ENCODE results near the gene USP5. TPM values are rescaled to one million over a fixed set of nuclear protein-coding genes. Genes with fewer than 3 reads are reported as not detected.
"Not testable (repeated sequence)": the region's sequence is repeated elsewhere in the genome, so short reads cannot be mapped to it uniquely, and the experiment has no call there.

The USP5 gene
- total and polyA plus RNA-seq, 8 donors, result 20.9 to 69.4 (median 32.4) TPM

- H3K27me3 ChIP-seq, result no peaks in the 10 kb centered on the region
- no peak overlapping the region for H3K4me3 ChIP-seq
- H3K36me3 ChIP-seq, result peaks cover 3 to 38% (median 28%) of the 10 kb centered on the region in 4 donors
- no peak for TF ChIP-seq CTCF (IDR thresholded peaks at IDR 0.05)
- no peak overlapping the region for H3K27ac ChIP-seq
- no peaks in the 10 kb centered on the region for H3K9me3 ChIP-seq
- DNase-seq, result no peak
- intact Hi-C loops (cut with DNase I; ENCODE audit: low total_unique reads), result no loop called here
- 93 to 100% (median 98%) methylated on average over 5 of the region's 5 CpGs for WGBS, 5 donors
- peaks cover 0 to 12% (median 6%) of the 10 kb centered on the region in 4 donors for H3K4me1 ChIP-seq
Measured at GRCh38 chr12:6883252-6883651, 31.3 kb downstream of the USP5 start.

- DNase-seq, result no peak
- Histone ChIP-seq H3K36me3 (peaks cover 3 to 38% (median 28%) of the 10 kb centered on the region in 4 donors), H3K27me3 (no peaks in the 10 kb centered on the region), H3K4me1 (peaks cover 0 to 12% (median 6%) of the 10 kb centered on the region in 4 donors), H3K9me3 (no peaks in the 10 kb centered on the region), H3K27ac (no peak overlapping the region), H3K4me3 (no peak overlapping the region)
- WGBS, 5 donors, result 79 to 93% (median 85%) methylated on average over 9 to 11 of the region's 11 CpGs
- intact Hi-C loops (cut with DNase I; ENCODE audit: low total_unique reads), result no loop called here
- no peak for TF ChIP-seq EP300 (IDR thresholded peaks at IDR 0.05)
- TF ChIP-seq POLR2A (IDR thresholded peaks at IDR 0.05), result no peak
- no peak for TF ChIP-seq POLR2AphosphoS5 (IDR thresholded peaks at IDR 0.05)
- no peak for TF ChIP-seq CTCF (IDR thresholded peaks at IDR 0.05)
Measured at GRCh38 chr12:6883683-6884082, 31.7 kb downstream of the USP5 start.

GRCh38 chr12:6884539-6884938, 32.6 kb downstream of the USP5 start:
- intact Hi-C loops (cut with DNase I; ENCODE audit: low total_unique reads), result no loop called here
- H3K4me3 ChIP-seq, result no peak overlapping the region
- WGBS, 5 donors, result 81 to 85% (median 83%) methylated on average over 22 of the region's 22 CpGs
- peaks cover 0 to 12% (median 6%) of the 10 kb centered on the region in 4 donors for H3K4me1 ChIP-seq
- H3K27ac ChIP-seq, result no peak overlapping the region
- no peak for TF ChIP-seq CTCF (IDR thresholded peaks at IDR 0.05)
- no peak for TF ChIP-seq POLR2A (IDR thresholded peaks at IDR 0.05)
- TF ChIP-seq POLR2AphosphoS5 (IDR thresholded peaks at IDR 0.05), result no peak
- no peak for TF ChIP-seq EP300 (IDR thresholded peaks at IDR 0.05)
- H3K27me3 ChIP-seq, result no peaks in the 10 kb centered on the region
- H3K9me3 ChIP-seq, result no peaks in the 10 kb centered on the region
- no peak for DNase-seq
- H3K36me3 ChIP-seq, result peaks cover 3 to 38% (median 28%) of the 10 kb centered on the region in 4 donors

- intact Hi-C loops (cut with DNase I; ENCODE audit: low total_unique reads); H3K4me3 ChIP-seq; H3K9me3 ChIP-seq; DNase-seq; H3K27me3 ChIP-seq: not testable (repeated sequence)
- Histone ChIP-seq H3K4me1 (peaks cover 1 to 13% (median 7%) of the 10 kb centered on the region in 4 donors), H3K36me3 (peaks cover 3 to 38% (median 28%) of the 10 kb centered on the region in 4 donors), H3K27ac (peak overlapping the region in 2 of 5 donors; percentile 42 to 59)
- WGBS, 5 donors, result 52 to 74% (median 56%) methylated on average over 8 to 12 of the region's 15 CpGs
Measured at GRCh38 chr12:6886206-6886999, 34.5 kb downstream of the USP5 start.

GRCh38 chr12:6887460-6887859, 35.5 kb downstream of the USP5 start:
- TF ChIP-seq CTCF (IDR thresholded peaks at IDR 0.05) (no peak), EP300 (IDR thresholded peaks at IDR 0.05) (no peak), POLR2AphosphoS5 (IDR thresholded peaks at IDR 0.05) (no peak), POLR2A (IDR thresholded peaks at IDR 0.05) (no peak)
- WGBS, 5 donors, result 38 to 63% (median 43%) methylated on average over 8 of the region's 8 CpGs
- H3K4me3 ChIP-seq, result no peak overlapping the region
- H3K27me3 ChIP-seq, result no peaks in the 10 kb centered on the region
- intact Hi-C loops (cut with DNase I; ENCODE audit: low total_unique reads), result no loop called here
- peak; percentile 55 to 66 for DNase-seq
- H3K36me3 ChIP-seq, result peaks cover 3 to 32% (median 28%) of the 10 kb centered on the region in 4 donors
- no peaks in the 10 kb centered on the region for H3K9me3 ChIP-seq
- H3K27ac ChIP-seq, result peak overlapping the region in 2 of 5 donors; percentile 42 to 59
- H3K4me1 ChIP-seq, result peaks cover 5 to 22% (median 12%) of the 10 kb centered on the region in 4 donors

All from stomach (tissue), 9 donors.